Measurements from ENCODE around the gene RGL4.
"Not testable (repeated sequence)": the region's sequence is repeated elsewhere in the genome, so short reads cannot be mapped to it uniquely, and the experiment has no call there.

RGL4 gene, protein sequence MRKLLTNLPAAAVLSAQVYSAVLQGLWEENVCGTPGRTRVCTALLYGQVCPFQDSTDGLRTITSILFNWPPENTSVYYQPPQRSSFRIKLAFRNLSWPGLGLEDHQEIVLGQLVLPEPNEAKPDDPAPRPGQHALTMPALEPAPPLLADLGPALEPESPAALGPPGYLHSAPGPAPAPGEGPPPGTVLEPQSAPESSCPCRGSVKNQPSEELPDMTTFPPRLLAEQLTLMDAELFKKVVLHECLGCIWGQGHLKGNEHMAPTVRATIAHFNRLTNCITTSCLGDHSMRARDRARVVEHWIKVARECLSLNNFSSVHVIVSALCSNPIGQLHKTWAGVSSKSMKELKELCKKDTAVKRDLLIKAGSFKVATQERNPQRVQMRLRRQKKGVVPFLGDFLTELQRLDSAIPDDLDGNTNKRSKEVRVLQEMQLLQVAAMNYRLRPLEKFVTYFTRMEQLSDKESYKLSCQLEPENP

GRCh38 chr22:23690713-23691112 is at the start of gene RGL4:
Gene RGL4, plus strand, starts transcription at chr22:23691013. Its CDS starts 1,018 bp downstream, at chr22:23692031.
- TF ChIP-seq, protein P1, sequence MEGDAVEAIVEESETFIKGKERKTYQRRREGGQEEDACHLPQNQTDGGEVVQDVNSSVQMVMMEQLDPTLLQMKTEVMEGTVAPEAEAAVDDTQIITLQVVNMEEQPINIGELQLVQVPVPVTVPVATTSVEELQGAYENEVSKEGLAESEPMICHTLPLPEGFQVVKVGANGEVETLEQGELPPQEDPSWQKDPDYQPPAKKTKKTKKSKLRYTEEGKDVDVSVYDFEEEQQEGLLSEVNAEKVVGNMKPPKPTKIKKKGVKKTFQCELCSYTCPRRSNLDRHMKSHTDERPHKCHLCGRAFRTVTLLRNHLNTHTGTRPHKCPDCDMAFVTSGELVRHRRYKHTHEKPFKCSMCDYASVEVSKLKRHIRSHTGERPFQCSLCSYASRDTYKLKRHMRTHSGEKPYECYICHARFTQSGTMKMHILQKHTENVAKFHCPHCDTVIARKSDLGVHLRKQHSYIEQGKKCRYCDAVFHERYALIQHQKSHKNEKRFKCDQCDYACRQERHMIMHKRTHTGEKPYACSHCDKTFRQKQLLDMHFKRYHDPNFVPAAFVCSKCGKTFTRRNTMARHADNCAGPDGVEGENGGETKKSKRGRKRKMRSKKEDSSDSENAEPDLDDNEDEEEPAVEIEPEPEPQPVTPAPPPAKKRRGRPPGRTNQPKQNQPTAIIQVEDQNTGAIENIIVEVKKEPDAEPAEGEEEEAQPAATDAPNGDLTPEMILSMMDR (IDR thresholded peaks at IDR 0.05; ENCODE audit: low read depth, low read length) = no peak
- DNase-seq (ENCODE audit: low read depth, low spot score) = no peak
- no peak within 1 kb of the TSS for H3K4me3 ChIP-seq (ENCODE audit: low read depth, low read length)
- in situ Hi-C loops (cut with HindIII; ENCODE audit: low sequenced_read_pairs) = no loop called here

- in situ Hi-C loops (cut with HindIII; ENCODE audit: low sequenced_read_pairs); DNase-seq (ENCODE audit: low read depth, low spot score); H3K4me3 ChIP-seq (ENCODE audit: low read depth, low read length): not testable (repeated sequence)
Measured at GRCh38 chr22:23646526-23646925, 44.3 kb upstream of the RGL4 start.

DNA sequence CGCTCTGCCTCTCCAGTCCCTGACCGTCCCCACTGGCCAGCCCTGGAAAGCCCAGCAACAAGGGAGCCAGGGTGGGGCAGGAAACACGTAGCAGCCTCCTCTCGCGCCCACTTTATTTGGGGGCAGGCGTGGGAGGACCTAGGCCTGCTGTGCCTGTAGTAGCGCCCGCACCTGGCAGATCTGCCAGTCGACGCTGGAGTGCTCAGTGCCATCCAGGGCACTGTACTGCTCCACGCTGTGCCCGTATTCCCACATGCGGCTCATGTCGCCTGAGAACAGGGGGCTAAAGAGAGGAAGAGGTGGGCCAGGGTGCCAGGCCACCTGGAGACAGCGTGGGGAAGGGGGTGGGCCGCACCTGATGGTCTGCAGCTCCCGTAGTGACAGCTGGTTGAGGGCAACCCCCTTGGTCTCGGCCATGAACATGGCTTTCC is 41.7 kb upstream of the RGL4 start:
- in situ Hi-C loops (cut with HindIII; ENCODE audit: low sequenced_read_pairs) = no loop called here
- H3K4me3 ChIP-seq (ENCODE audit: low read depth, low read length) = no peak overlapping the region
- TF ChIP-seq, protein P1 (IDR thresholded peaks at IDR 0.05; ENCODE audit: low read depth, low read length) = no peak
- no peak for DNase-seq (ENCODE audit: low read depth, low spot score)

DNA sequence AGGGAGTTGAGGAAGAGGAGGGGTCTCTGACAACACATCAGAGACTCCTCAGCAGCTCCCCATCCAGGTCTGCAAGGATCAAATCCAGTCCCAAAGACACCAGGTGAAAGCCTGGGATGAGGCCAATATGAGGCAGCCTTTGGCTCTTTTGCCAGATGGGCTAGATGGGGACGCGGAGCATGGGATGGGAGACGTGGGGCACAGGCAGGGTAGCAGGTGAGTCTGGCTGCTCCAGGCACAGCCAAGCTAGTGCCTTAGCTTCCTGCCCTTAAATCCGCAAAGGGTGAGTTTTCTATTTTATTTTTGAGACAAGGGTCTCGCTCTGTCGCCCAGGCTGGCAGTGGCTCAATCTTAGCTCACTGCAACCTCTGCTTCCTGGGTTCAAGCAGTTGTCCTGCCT is 39.1 kb upstream of the RGL4 start:
- DNase-seq (ENCODE audit: low read depth, low spot score) = no peak
- TF ChIP-seq, protein P1 (IDR thresholded peaks at IDR 0.05; ENCODE audit: low read depth, low read length) = no peak
- H3K4me3 ChIP-seq (ENCODE audit: low read depth, low read length) = no peak overlapping the region
- in situ Hi-C loops (cut with HindIII; ENCODE audit: low sequenced_read_pairs) = no loop called here

GRCh38 chr22:23652286-23652685 is 38.5 kb upstream of the RGL4 start:
- in situ Hi-C loops (cut with HindIII; ENCODE audit: low sequenced_read_pairs) = no loop called here
- H3K4me3 ChIP-seq (ENCODE audit: low read depth, low read length) = no peak overlapping the region
- TF ChIP-seq, protein P1 (IDR thresholded peaks at IDR 0.05; ENCODE audit: low read depth, low read length) = no peak
- DNase-seq (ENCODE audit: low read depth, low spot score) = no peak

DNA sequence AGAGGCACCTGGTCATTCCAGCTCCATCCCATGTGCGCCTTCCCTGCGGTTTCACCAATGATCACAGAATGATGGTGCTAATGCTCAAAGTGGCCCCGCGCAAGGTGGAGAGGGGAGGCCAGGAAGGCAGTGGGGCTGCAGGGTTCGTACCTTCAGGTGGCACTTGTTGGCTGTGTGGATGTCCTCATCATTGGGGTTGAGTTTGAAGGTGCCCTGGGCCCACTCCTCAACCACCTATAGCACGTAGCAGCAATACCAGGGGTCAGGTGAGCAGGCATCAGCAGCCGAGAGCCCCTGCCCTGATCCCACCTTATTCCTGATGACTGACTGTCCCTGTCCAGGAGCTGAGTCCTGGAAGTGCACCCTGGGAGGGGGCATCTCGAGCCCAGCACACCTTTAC is 38.1 kb upstream of the RGL4 start:
- no peak overlapping the region for H3K4me3 ChIP-seq (ENCODE audit: low read depth, low read length)
- DNase-seq (ENCODE audit: low read depth, low spot score) = no peak
- in situ Hi-C loops (cut with HindIII; ENCODE audit: low sequenced_read_pairs) = no loop called here
- TF ChIP-seq, protein P1 (IDR thresholded peaks at IDR 0.05; ENCODE audit: low read depth, low read length) = no peak

GRCh38 chr22:23655891-23656475 is 34.8 kb upstream of the RGL4 start:
- TF ChIP-seq, protein P1 (IDR thresholded peaks at IDR 0.05; ENCODE audit: low read depth, low read length) = no peak
- no peak overlapping the region for H3K4me3 ChIP-seq (ENCODE audit: low read depth, low read length)
- DNase-seq (ENCODE audit: low read depth, low spot score) = no peak
- in situ Hi-C loops (cut with HindIII; ENCODE audit: low sequenced_read_pairs) = no loop called here
